HG03469 (cell line): ENCODE results near the gene HOXB4.

Source experiments
- ATAC-seq: cut with Tn5 transposase; IDR thresholded peaks from one replicate; pipeline ENCODE4 v1.9.1; 2021; ENCODE audit warnings: mild to moderate bottlenecking, moderate library complexity, moderate number of reproducible peaks; ENCODE audit not compliant: unreplicated experiment

The HOXB4 gene

DNA sequence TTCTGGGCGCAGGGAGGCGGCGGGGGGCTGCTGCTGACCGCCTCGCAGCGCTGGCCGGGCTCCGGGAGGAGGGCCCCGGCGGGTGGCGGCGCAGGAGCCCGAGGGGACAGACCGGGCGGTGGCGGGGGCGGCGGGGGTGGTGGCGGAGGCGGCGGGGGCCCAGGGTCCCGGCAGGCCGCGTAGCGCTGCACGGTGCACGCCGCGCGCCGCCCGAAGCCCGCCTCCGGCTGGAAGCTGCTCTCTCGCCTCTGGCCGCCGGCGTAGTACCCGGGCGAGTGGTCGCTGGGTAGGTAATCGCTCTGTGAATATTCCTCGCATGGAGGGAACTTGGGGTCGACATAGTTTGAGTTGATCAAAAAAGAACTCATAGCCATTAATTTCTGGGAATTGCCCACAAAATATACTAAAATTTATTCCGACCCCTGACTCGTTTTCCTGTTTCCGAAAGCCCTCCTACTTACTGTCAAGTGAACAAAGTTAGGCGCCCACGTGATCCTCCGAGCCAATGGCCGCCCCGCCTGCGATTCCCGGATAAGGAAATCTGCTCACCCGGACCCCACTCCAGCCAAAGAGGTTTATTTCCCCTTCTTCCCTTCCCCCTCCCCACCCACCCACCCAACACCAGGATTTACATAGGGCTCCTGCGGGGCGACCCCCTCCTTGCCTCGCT is at the start of gene HOXB4:
Gene HOXB4 (minus strand): TSS at position 405 of the 670 bp plus-strand sequence. CDS start 31 bp downstream, at position 374.
- no peak for ATAC-seq

DNA sequence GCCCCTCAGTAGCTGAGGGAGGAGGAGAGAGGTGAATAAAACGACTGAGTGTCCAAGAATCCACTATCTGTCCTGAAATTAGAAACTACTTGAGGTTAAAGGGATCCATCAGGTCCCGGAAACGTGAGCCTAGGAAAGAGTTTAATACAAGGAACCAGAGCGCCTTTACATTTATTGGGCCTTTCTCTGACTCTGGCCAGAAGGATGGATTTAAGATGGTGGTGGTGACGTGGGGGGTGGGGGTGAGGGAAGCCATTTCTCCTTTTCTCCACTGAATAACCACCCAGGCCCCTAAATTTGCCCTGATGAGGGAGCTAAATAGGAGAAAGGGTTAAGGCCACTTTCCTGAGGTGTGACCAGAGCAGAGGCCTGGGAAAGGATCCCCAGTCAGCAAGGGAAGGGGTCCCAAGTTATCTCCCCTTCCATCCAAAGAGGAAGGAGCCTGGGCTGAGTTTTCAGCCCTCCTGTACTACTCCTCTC is 49.0 kb upstream of the HOXB4 start:
- no peak for ATAC-seq

DNA sequence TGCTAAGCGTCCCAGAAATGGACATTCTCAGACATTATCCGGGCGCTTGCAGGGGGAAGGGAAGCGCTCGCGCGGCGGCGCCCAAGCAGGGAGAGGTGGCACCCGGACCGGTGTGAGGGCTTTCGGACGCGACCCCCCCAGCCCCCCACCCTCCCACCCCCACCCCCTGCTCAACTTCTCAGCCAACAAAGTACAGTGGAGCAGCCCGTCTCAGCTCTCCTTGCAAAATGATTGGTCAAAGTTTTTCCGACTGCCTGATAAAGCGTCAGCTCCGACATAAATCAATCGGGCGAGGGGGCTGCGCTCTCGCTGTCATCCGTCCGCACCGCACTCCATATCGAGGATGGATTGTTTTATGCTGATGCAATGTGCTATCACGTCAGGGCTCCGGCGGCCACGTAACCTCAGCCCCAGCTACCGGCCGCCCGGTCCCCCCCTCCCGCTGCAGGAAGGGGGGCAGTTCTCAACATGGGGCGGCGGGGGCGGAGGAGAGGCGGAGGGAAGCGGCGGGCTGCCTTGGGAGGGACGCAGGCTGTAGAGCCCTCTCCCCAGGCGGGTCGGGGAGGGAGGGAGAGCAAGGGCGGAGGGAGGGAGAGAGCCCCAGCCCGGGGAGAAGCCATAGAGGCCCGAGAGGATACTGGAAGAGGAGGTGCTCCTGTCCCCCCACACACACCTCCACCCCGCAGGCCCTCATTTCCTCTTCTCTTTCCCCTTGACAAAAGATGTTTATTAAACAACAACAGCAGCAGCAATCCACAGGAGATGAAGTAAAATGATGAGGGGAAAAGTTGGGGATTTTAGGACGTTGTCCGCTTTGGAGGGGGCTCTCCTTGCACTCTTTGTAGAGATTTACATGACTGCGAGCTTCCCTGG is 48.3 kb upstream of the HOXB4 start, which contains the start of gene HOXB9:
Gene HOXB9 (minus strand): TSS at position 114 of the 873 bp plus-strand sequence. CDS start 89 bp downstream, at position 25.
- ATAC-seq = no peak

DNA sequence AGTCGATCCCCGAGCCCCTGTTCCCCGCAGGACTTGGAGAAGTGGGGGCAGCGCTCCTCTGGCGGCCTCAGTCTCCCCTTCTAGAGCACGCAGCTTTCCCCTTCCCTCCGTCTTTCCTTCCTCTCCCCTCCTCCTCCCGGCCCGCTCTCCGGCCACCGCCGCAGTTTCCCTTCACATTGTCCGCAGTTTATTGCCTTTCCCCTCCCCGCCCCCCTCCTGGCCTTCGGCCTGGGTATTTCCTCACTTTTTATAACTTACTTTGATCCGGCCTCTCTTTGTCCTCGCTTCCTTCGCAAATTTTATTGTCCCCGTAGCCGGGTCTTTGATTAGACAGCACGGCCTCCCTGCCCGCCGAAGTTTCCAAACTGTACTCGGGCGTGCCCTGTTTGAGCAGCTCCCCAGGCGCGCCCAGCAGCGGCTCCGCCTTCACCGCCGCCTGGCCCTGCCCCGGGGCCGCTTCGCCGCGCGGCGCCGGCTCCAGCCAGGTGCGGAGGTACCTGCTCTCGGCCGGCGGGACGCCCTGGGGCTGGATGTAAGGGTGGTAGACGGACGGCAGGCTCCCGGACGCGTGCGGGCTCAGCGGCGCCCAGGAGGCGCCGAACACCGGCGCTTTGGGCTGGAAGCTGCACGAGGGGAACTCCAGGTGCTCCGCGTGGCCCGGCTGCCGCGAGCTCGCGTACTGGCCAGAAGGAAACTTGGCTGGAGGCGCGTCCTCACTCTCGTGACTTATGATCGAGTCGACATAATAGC is 47.5 kb upstream of the HOXB4 start:
- no peak for ATAC-seq

DNA sequence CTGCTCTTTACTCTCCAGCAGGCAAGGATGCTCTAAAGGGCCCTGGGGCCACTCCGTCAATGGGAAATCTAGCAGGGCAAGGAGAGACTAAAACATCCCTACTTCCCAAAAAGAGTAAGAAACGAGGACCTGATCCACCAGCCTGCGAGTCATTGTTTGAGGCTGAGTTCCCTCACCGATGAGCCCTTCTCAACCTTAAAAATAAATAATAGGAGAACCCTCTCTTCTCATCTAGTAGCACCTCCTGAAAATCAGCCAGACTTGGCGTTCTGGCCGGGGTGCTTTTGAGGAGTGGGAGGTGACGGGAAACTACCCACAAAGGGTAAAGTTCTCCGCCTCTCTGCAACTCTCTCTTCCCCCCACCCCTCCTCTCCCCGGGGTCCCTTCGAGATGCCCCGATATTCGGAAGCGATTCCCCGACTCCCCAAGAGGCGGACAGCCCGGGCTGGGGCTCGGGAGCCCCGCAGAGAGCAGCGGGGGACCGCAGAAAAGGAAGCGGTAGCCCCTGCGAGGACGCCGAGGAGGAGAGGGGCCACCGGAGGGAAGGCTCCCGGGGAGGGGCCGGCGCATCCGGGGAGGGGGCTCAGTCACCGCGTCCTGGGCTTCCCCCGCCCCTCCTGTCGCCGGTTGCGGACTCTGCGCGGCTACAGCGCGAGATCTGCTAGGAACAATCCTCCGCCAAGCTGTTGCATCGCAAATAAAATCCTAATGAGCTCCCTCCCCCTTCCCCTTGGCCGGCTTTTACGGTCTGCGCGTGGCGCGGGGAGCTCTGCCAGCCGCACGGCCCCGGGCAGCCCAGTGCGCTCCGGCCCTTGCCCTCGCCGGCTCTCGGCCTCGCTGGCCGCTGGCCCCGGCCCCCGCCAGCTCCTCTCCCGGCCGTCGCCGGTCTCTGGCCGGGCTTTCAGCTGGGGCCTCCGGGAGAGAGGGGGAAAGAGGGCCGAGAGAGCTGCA is 46.7 kb upstream of the HOXB4 start:
- ATAC-seq = no peak

DNA sequence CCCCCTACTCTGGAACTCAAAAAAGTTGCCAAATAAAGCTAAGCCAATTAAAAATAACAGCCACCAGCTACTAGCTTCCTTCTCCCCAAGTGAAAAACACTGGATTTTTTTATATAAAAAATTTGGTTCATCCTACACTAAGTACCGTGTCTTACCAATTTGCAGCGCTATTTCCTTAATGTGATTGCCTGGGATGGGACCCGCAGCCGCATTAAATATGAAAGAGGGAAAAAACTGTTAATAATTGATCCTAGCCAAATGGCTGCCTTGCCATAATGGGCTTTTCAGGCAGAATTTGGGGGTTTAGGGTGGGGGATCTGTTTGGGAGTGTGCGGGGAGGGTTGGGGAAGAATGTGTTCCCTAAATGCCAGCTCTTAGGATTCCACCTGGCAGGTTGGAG is 46.0 kb upstream of the HOXB4 start:
- ATAC-seq = no peak

DNA sequence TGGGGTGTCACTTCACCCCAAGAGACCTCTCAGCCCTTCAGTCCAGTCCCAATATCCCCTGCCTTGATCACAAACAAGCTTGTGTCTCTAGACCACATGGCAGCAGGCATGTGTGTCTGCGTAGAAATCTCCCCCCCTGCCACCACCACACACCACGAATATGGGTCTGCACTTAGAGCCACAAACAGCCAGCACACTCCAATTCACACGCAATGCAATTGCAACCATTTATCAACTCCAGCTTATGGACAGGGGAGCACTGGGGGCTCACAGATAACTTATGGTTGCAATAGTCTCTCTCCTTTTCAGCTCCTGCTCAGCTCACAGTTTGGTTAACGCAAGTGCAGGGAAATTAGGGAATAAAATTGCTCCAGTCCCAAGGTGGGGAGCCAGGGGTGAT is 45.4 kb upstream of the HOXB4 start:
- ATAC-seq = no peak

DNA sequence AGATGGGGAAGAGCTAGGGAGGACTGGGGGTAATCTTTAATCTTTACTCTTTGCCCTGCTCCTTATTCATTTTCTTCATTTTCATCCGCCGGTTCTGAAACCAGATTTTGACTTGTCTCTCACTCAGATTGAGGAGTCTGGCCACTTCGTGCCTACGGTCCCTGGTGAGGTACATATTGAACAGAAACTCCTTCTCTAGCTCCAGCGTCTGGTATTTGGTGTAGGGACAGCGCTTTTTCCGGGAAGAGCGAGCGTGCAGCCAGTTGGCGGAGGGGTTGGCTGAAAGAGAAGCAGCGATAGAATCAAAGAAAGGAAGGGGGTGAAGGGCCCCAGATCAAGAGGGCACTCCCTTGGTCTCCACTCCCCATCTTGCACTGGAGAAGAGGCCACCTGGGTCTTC is 44.7 kb upstream of the HOXB4 start:
- ATAC-seq = no peak

DNA sequence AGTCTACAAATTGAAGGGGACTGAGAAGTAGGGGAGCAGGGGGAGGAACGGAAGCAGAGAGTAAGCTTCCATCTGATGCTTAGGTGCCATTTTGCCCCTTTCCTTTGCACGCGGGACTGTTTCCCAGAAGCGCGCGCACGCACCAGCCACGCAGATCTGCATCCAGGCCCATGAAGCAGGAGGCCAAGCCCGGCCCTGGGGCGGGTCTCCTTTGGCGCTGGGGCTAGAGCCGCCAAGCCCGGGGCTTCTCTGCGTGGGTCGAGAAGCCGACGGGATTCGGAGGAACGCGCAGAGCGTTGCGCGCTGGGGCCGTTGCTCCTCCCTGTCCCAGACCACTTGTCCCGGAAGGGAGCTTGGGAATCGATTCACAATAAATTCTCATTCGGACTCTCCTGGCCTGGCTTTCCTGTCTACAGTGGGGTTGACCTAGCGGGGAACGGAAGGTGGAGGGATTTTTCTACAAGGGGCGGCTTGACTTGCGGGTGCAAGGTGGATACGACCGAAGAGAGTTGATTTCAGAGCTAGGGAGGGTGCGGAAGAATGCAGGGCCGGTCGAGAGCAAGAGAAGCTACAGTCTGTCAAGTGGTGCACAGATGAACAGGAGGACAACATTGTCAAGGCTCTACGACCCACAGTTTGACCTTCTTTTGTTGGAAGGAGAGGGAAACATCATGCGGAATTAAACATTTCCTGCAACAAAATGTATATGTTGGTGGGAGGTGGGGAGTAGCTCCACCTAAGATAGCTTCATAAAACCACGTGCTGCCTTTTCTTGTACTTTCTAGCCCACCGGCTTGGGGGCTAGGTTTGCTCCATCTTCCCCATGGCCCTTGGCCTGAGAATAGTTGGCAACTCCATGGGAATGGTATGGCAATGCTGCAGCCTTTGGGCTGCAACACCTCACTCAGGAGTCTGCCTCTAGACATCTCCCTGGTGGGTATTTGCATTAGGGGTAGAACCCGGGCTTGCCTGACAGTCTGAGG is 43.6 kb upstream of the HOXB4 start:
- no peak for ATAC-seq

DNA sequence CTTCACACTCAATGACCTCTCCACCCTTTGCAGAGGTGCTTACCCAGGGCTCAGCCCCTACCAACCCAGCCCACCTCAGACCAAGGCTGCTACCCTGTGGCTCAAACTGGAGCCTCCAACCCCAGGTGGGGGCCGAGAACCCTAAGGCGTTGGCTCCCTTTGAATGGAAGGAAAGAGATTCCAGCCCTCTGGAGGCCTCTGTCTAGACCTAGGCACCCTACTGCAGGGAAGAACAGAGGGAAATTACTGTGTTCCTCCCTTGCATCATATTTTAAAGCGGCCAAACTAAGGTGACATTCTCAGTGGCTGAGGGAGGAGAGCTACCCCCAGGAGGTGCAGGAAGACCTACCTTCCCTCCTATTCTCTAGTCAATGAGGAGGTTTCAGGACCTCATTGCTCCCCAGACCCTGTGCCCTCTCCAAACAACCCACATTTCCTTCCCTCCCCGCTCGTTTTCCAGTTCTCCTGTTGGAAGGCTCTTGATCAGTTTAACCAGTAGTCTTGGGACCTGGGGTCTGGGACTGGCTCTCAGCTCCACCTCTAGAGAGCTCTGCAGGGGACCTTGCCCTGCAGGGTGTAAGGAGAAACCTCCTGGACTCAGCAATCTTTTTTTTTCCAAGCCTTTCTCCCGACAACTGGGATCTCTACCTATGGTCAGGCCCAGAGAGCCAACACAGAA is 42.5 kb upstream of the HOXB4 start:
- ATAC-seq = no peak

DNA sequence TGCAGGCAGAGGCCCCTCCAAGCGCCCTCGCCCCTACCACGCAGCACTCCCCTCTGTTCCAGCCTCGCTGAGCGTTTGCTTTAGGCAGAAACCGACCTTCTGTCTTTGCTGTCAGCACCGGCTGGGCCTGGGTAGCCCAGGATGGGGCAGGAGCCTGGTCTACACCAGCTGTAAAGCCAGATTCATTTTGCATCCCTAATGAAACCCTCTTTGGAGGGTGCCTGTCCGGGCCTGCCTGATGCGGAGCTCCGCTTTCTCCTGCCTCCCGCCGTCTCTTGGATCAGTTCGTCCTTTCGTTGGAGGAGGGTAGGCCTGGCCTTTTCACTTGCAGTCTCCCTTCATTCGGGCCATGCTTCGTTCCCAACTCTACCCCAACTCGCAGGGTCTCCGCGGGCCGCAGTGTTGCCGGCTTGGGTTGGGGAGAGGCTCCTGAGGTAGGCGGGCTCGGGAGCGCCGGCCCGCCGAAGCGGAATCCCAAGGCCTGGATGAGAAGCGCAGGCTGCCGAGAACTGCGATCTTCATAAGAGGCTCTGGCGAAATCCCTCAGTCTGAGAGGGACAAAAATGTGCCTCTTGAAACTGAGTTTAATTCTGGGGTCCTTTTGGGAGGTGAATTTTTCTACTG is 41.8 kb upstream of the HOXB4 start:
- no peak for ATAC-seq

DNA sequence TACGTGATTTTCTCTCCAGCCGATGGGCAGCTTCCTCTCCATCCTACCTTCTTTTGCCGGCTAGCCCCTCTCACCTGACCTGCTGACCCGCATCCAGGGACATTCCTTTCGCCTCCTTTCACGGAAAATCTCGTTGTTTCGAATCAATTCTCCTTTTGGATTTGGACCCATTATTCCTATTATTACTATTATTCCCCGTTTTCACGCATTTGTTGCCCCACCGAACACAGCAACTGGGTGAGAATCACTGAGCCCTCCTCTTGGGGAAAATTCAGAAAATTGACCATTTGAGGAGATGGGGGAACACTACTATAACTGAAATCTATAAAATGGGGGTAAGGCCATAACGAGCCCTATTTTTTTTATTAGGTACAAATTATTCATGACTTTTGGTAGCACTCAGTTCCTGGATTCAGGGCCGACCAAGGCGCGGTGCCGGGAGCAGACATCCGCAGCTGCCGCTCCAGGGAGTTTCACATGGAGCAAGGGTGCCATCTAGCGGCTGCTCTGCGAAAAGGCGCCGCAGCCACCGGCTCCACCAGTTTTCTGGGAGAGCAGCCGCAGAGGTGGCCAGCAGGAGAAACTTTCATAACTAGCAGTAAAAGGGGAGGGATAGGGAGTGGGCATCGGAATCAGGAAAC is 40.2 kb upstream of the HOXB4 start:
- ATAC-seq = no peak

DNA sequence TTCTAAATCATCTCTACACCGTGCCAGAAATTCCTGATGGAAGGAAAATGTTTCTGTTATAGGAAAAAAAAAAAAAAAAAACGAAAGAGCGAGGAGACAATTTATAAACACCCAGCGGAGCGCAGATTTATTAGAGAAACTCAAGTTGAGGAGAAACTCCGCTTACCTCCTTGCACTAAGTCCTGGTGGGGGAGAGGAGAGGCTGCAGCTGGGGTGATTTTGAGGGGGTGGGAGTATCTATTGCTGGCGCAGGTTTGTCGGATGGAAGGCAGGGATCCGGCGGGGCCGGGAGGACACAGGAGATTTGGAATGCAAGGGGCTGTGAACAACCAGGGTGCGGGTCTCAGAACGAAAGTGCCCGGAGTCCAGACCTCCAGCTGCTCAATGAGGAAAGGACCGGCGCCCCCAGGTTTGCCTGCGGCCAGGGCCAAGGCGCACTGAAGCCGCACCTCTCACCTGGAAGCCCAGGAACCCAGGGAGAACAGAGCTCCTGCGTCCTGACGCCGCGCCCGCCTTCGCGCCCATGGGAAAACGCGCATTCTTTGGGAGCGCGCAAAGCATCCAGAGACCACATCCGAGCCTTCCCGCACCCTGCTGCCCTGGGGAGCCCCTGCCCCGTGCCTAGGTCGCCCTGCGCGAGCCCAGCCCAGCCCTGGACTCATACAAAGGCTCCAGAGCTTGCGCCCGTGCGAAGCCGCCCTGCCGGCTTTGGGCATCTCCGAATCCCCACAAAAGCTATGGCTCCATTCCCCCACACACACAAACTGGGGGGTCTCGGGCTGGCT is 39.5 kb upstream of the HOXB4 start:
- no peak for ATAC-seq

DNA sequence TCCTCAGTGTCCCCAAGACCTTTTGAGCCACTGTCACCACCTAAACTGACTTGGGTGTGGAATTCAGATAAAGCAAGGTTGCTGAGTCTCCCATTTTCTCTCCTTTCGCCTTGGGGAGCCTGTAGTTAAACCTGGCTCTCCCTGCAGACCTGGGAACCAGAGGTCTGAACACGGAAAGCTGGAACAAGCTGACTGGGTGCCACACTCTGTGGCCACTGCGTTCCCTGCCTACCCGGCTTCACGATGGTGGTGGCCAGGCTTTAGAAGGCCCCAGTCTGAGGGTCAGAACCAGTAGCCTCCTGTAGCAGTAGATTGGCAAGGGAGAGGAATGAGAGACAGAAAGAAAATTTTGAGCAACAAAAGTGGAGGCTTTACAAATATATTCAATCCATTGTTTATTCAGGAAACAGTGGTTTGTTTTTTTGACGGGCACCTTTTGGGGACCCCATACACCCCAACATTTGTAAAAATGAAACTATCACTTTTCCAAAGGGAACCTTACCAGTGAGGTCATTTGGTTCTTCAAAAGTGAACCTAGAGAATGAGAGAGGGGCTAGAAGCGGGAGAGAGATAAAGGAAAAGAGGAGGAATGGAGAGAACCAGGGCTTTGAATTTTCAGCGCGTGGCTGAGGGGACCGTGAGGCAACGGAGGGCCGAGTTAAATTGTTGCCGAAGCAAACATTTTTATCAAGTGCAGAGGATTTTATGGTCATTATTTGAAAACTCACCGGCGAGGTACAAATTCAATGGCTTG is 38.7 kb upstream of the HOXB4 start:
- ATAC-seq = no peak

DNA sequence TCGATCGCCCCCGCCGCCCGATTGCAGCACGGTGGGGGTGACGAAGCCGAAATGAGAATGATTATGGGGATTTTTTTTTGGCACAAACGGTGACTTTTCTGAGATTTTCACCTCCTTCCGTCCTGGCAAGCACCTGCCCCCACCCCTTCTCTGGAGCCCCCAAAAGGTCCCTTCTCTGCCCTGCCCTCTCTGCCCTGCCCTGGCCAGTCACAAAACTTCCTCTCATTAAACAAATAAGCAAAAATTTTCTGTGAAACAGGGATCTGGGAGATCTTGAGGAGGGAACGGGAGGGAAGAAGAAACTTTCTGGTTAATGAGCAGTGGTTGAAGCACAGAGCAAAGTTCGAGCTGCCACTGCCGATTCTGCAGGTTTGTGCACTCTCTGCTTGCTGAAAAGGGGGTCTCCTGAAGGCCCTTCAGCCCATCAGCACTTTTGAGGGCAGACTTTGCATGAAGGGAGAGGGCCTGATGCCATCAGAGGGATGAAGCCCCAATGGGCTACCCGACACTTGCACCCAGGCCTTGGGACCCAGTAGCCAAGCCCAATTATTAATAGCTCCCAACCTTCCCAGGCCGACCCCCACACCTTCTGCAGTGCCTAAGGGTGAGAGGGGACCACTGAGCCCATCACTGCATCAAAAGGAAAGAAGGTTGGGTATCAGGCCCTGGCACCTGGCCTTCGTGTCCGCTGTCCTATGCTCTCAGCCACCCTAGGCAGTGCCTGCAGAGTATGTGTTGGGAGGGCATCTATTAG is 38.0 kb upstream of the HOXB4 start:
- ATAC-seq = no peak
